ENCODE measurements around the gene GPC6.

Gene GPC6

DNA sequence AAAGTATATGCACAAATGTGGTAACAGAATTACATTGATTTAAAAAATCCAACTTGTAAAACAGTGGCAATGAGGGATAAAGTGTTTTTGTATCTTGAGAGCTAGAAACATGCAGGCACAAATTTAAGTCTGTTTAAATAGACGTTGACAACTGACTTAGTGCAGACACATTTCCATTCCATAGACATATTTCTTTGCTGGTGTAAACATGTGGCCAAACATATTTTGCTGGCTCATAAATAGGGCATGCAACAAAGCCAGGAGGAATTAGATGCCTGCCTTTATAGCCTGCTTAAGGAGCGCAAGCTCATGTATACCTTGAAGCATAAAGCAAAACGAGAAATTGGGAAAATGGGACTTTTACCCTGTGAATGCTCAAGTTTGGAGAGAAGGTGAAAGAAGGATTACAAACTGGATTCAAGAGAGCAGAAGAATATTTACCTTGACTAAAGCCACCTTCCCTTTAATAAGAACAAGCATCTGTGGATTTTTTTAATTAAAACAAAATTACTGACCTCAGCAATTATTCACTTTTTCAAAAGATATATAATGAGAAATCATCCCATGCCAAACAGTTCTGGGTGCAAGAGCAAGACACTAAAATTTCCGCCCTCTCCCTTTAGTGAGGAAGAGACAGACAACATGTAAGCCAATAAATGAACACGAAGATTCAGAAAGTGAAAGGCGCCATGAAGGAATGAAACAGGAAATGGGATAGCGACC, 1181.9 kb downstream of the GPC6 start:
- TF ChIP-seq, protein P1, sequence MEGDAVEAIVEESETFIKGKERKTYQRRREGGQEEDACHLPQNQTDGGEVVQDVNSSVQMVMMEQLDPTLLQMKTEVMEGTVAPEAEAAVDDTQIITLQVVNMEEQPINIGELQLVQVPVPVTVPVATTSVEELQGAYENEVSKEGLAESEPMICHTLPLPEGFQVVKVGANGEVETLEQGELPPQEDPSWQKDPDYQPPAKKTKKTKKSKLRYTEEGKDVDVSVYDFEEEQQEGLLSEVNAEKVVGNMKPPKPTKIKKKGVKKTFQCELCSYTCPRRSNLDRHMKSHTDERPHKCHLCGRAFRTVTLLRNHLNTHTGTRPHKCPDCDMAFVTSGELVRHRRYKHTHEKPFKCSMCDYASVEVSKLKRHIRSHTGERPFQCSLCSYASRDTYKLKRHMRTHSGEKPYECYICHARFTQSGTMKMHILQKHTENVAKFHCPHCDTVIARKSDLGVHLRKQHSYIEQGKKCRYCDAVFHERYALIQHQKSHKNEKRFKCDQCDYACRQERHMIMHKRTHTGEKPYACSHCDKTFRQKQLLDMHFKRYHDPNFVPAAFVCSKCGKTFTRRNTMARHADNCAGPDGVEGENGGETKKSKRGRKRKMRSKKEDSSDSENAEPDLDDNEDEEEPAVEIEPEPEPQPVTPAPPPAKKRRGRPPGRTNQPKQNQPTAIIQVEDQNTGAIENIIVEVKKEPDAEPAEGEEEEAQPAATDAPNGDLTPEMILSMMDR (conservative IDR thresholded peaks at IDR 0.05; ENCODE audit: low read depth, low read length): no peak
- no peak overlapping the region for H3K4me3 ChIP-seq (ENCODE audit: low read depth, low read length)
- DNase-seq (ENCODE audit: low read depth): no peak

DNA sequence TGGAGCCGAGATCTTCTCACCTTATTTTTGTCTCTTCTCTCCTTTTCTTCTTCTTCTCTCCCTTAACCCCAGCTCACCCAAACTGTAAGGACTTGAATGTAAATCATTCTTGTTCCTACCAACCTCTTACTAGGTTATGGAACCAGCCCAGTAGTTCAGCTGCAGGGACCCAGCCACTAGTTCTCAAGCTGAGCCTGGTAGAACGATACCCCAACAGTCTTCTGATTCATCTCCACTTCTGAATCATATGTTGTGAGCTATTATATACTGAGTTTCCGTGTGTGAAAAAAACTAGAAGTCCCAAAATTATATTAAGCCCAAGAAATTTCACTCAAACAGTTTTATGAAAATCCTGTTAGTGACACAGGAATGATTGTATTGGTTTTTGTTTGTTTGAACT, 1185.1 kb downstream of the GPC6 start:
- TF ChIP-seq, protein P1 (conservative IDR thresholded peaks at IDR 0.05; ENCODE audit: low read depth, low read length): no peak
- DNase-seq (ENCODE audit: low read depth): no peak
- H3K4me3 ChIP-seq (ENCODE audit: low read depth, low read length): no peak overlapping the region

DNA sequence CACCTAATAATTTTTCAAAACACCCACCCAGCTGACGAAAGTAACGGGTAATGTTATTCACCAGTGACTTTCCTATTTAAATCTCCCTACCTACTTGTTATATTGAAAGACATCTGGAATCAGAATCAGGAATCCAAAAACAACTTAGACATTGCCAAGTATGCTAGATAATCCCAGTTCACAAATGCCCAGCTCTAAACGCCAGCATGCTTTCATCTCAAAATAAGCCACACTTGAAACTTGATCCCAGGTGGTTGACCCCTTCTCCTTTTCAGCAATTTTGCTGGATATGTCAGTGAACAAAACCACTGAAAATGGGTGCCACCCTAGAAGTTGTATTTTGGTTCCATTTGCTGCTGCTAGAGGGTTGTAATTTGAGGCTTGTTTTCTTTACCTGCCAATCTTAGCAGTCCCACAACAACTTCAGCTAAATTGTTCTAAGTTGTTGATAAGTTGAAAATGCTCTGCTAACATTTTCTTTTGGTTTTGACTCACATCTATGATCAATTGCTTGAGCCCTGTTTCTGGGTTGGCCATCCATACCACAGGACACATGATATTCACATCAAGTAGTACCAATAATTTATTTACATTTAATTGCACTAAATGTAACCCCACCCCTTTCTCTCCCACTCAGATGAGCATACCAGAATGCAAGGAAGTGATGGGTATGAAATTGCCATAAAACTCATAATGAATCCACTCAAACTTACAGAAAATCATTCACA, 1186.4 kb downstream of the GPC6 start:
- TF ChIP-seq, protein P1 (conservative IDR thresholded peaks at IDR 0.05; ENCODE audit: low read depth, low read length): no peak
- H3K4me3 ChIP-seq (ENCODE audit: low read depth, low read length): no peak overlapping the region
- no peak for DNase-seq (ENCODE audit: low read depth)

DNA sequence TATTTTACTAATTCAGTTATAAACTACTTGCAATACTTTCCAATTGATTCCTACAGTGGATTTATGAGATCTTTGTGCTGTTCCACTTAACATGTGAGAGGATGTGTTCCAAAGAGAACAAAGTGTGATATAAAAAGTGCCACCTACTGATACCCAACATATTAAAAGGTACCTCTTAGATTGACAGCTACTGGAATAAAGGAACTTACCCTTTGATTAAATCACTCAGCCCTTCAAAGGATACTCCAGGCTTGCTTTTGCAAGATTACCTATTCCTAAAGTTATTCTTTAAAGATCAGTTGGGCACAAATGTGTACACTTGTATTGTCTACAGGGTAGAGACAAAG, 1187.0 kb downstream of the GPC6 start:
- DNase-seq (ENCODE audit: low read depth): no peak
- TF ChIP-seq, protein P1 (conservative IDR thresholded peaks at IDR 0.05; ENCODE audit: low read depth, low read length): no peak
- no peak overlapping the region for H3K4me3 ChIP-seq (ENCODE audit: low read depth, low read length)

DNA sequence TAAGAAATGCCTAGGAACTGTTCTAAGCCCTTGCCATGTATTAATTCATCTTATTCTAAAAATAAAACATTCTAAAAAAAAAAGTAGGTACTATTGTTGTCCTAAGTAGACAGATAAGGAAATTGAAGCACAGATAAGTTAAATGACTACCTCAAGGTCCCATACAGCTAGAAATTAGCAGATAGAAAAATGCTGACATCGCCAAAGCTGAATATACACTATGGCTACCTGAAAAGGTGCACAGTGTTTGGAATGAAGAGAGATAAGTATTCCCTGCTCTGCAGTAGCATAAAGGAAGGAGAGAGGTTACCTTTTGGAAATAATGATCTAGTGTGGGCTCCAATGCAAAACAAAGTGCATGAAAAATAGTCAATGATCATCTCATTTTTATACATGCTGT, 1187.5 kb downstream of the GPC6 start:
- no peak overlapping the region for H3K4me3 ChIP-seq (ENCODE audit: low read depth, low read length)
- DNase-seq (ENCODE audit: low read depth): no peak
- TF ChIP-seq, protein P1 (conservative IDR thresholded peaks at IDR 0.05; ENCODE audit: low read depth, low read length): no peak

DNA sequence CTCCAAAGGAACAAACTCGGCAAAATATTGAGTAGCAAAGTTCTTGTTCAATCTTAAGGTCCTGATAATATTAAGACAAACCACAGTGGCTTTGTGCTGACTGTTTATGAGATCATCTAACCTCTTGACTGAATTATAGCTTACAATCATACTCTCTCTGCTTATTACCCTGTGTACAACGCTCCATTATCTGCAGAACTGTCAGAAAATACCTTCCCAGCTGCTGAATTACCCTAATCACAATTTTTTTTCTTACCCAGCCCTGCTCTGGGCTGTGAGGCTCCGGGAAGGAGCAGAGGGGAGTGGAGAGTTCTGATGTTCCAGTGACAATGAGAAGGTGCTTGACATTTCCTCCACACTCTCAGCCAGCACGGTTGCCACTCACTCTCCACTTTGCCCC, 1188.1 kb downstream of the GPC6 start:
- H3K4me3 ChIP-seq (ENCODE audit: low read depth, low read length): no peak overlapping the region
- no peak for DNase-seq (ENCODE audit: low read depth)
- TF ChIP-seq, protein P1 (conservative IDR thresholded peaks at IDR 0.05; ENCODE audit: low read depth, low read length): no peak

Data from choroid plexus epithelial cell (primary cell).